HL-60/S4 treated with phorbol 12-myristate 13-acetate at 8.2 ng/mL for 4 days and 3 days (cell line): ENCODE measurements around the gene SH3BGRL2.
"Not testable (repeated sequence)": the region's sequence is repeated elsewhere in the genome, so short reads cannot be mapped to it uniquely, and the experiment has no call there.

ENCODE experiments used
- in situ Hi-C: fragments of 300-500 bp; cut with MboI; formaldehyde crosslinking; loops from 2 replicates; pipeline ENCODE4 v1.15.0; 2022; ENCODE audit warnings: low sequenced_read_pairs

SH3BGRL2 gene

GRCh38 chr6:79614326-79615305 lies 16.5 kb upstream of the SH3BGRL2 start:
- in situ Hi-C loops, result no loop called here

DNA sequence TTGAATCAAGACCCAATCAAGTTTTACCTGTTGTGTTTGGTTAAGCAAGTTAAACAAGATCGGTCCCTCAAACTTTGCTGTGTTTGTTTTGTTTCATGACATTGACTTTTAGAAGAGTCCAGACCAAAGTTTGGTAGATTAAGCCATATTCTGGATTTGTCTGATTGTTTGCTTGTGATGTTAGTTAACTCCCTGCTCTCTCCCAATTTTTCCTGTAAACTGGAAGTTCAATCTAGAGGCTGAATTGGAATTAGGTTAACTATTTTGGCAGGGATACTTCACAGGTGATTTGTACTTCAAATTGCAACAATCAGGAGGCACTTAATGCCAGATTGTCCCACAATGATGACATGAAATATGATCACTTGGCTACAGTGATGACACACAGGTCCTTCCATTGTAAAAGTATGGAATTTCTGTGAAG lies 13.6 kb upstream of the SH3BGRL2 start:
- in situ Hi-C loops, result no loop called here

DNA sequence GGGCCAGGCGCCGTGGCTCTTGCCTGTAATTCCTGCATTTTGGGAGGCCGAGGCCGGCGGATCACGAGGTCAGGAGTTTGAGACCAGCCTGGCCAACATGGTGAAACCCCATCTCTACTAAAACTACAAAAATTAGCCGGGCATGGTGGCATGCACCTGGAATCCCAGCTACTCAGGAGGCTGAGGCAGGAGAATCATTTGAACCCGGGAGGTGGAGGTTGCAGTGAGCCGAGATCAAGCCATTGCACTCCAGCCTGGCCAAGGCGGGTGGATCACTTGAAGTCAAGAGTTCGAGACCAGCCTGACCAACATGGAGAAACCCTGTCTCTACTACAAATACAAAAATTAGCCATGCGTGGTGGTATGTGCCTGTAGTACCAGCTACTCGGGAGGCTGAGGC lies 12.7 kb upstream of the SH3BGRL2 start:
- in situ Hi-C loops, result not testable (repeated sequence)

GRCh38 chr6:79621579-79621978 lies 9.6 kb upstream of the SH3BGRL2 start:
- in situ Hi-C loops, result no loop called here

GRCh38 chr6:79622364-79622763 lies 8.8 kb upstream of the SH3BGRL2 start:
- in situ Hi-C loops, result no loop called here

- in situ Hi-C loops, result no loop called here
Measured at GRCh38 chr6:79623106-79623505, 8.0 kb upstream of the SH3BGRL2 start.

GRCh38 chr6:79625746-79626145 lies 5.4 kb upstream of the SH3BGRL2 start:
- in situ Hi-C loops, result no loop called here

DNA sequence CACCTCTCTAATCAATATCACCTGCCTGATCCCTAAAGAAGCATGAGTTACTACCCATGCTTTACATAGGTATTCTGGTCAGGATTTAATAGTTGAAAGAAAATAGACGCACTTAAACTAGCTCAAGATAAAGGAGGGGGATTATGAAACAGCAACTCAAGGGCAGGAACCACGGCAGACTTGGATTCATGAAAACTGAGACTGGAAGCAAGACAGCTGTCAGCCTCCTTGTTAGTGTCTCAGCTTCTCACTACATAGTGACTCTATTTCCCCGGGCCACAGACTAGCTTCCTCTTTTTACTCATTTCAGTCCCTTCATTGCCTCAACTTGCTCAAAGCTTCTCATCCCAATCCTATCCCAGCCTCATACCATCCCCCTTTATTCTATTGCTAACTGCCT lies 4.3 kb upstream of the SH3BGRL2 start:
- in situ Hi-C loops, result no loop called here

DNA sequence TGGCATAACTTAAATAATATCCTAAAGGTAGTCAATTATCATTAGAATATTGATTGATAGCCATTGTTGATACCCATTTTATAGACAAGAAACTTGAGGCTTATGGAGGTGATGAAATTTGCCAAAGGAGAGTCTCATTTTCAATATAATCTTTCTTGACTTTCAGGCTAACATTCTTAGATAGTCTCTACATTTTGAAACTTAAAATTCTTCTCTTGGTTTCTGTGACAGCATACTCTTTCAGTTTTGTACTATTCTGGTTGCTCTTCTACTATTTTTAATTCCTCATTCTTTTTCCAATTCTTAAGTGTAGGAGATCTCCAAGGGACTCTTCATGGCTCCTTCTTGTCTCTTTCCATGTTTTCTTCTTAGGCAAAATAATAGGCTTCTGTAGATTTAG lies 3.7 kb upstream of the SH3BGRL2 start:
- in situ Hi-C loops, result no loop called here

DNA sequence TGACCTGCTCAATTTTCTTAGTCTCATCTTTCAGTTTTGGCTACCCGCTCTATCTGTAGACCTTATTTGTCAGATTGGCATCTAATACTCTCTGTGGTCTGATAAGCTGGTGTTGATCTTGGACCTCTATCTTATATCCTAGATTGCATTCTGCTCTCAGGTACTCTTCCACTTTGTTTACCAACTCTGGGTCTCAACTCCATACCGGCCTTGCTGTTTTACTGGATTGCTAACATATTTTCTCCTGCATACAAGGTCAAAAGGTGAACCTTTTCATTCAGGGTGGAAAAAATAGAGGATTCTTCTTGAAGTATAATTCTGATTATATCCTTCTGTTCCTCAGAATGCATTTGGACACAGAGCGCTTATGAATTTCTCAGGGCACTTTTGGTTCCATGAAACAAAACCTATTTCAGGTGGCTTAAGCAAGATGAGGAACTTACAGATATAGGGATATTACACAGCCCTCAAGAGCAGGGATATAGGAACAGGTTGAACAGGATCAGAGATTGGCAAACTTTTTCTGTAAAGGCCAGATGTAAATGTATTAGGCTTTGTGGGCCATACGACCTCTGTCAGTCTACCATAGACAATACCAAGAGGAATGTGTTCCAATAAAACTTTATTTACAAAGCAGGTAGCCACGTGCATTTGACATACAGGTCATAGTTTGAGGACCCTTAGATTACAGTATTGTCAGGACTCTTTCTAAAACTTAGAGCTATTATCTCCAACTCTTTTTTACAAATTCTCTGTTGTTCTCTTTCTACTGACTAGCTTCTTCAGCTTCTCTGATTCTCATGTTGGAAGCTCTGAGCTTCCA lies 2.5 kb upstream of the SH3BGRL2 start:
- in situ Hi-C loops, result no loop called here

DNA sequence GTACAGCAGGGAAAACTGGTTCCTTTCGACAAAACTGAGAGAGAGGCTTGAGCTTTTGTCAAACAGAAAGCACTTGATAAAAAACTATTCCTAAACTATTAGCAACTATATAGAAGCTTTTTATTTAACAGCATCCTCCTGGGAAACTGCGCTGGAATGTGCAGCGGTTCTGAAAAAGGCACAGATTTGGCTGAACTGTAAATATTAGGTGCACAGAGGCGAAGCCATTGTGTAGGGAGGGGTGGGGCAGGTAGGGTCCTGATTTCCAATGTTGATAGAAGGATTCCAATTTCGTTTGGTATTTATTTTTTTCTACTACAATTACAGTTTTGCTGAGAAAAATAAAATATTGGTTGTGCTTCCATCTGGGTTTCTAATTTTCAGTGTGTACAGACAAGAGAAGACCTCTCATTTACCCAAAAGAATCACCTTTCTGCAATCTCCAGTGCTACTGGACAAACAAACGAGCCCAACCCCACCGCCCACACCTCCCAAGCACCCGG lies 698 bp upstream of the SH3BGRL2 start:
- in situ Hi-C loops, result no loop called here

DNA sequence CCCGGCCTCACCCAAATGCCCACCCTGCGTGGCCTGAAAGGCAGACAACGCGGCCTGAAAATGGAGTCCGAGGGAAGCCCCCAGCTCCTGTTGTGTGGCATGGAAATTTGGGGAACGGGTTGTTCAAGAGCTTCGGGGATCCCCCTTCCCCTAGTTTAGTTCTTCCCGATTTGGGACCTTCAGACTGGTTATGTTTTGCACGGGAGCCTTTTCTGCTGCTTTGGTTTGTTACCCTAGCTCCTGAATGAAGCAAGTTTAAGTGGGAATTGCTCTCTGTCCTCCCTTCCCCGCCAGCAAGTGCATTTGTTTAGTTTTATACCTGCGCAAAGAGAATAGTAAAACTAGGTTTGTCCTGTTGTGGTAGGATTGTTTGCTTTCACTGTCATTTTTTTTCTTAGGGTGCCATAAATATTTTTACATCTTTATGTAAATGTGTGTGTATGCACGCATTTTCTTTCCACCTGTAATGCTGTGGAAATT lies 604 bp downstream of the SH3BGRL2 start:
- in situ Hi-C loops, result no loop called here

DNA sequence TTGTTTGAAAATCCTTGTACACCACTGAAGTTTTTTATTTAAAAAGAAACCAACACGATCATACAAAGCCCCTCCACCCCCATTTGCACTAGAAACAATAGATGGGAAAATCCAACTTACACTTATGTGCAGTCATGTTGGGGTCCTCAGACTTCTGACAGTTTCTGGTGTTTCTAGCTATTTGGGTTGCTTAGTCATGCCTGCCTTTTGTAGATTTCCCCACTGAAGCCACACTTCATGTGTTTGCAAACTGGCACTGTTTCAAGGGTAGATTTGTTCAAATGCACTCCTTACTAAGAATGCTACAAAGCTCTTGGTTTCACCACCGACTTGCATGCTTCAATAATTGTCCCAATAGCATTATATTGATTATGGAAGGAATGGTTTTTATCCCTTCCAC lies 1.5 kb downstream of the SH3BGRL2 start:
- in situ Hi-C loops, result no loop called here

DNA sequence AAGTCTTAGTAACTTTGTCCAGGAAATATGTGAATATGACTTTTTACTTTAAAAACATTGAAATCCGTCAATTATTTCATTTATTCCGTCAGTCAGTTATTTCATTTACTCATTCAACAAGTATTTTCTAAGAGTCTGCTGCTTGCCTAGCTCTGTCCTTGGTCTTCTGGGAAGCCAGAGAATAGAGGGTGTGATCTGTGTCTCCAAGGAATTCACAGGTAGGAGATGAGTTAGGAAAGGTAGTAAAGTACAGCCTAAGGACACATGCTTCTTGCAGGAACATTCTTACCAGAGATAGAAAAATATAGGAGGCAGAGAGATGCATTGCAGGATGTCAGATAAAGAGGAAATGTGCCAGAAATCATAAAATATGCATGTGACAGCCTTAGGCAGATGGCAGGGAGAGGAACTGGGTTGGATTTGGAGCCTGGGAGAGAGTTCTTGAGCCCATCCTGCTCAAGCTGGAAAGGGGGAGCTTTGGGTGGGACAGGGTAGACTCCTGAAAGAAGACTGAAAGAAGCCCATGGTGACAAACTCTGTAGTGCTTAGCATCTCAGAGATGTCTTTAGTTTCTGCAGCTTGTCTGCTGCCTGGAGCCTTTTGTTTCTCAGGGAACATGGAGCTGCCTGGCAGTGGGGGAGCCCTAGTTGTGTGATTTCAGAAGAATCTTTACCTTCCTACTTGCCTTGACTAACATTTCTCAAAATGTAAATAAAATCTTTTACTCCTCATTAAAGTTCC lies 3.5 kb downstream of the SH3BGRL2 start:
- in situ Hi-C loops, result no loop called here

DNA sequence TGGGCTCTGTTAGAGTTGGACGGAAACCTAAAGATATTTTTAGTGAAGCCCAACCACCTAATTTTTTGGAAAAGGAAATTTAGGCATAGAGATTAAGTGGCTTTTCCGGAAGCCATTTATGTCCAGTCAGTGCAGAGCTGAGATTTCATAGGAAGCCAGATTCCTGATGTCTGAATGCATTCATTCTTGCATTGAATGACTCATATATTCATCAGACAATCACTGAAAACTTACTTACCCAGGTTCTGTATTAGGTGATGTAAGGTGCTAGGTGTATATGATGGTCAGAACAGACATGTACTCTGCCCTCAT lies 4.1 kb downstream of the SH3BGRL2 start:
- in situ Hi-C loops, result no loop called here

DNA sequence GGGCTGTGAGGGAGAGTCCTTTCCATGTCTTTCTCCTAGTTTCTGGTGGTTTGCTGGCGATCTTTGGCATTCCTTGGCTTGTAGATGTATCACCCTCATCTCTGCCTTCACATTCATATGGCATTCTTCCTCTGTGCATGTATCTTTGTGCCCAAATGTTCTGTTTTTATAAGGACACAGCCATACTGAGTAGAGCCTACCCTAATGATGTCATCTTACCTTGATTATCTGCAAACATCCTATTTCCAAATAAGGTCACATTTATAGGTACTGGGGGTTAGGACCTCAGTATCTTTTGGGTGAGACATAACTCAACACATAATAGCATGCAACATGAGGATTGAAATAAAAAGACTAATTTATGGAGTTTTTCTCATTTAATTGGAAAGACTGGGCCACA lies 5.5 kb downstream of the SH3BGRL2 start:
- in situ Hi-C loops, result no loop called here

GRCh38 chr6:79640146-79641111 lies 9.3 kb downstream of the SH3BGRL2 start:
- in situ Hi-C loops, result no loop called here

- in situ Hi-C loops, result no loop called here
Measured at GRCh38 chr6:79646006-79646405, 14.9 kb downstream of the SH3BGRL2 start.

- in situ Hi-C loops, result no loop called here
Measured at GRCh38 chr6:79646561-79646960, 15.4 kb downstream of the SH3BGRL2 start.

DNA sequence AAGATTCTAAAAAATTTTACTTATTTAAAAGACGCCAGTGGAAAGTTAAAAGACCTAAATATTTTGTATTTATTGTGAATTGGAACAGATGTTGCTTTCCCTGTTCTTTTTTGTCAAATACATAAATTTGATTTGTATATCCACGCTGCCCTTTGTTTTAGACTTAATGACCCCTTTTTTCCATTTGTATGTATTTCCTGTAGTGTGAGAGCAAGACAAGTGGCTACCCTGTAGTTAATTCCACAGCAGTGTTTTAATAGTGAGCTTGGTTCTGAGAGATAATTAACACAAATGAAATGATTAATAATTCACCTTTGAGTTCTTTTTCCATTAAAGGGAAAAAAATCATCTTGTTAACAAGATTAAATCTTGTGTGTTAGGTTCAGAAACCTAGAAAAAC lies 16.6 kb downstream of the SH3BGRL2 start:
- in situ Hi-C loops, result no loop called here
